GM18861 (cell line): ENCODE measurements around the gene FCAR.
"Not testable (repeated sequence)": the region's sequence is repeated elsewhere in the genome, so short reads cannot be mapped to it uniquely, and the experiment has no call there.

Source experiments
- ATAC-seq: cut with Tn5 transposase; IDR thresholded peaks from one replicate; pipeline ENCODE4 v1.9.1; 2021; ENCODE audit not compliant: unreplicated experiment

FCAR gene

GRCh38 chr19:54873990-54874389, at the start of gene FCAR:
Gene FCAR (plus strand): TSS chr19:54874235. CDS start chr19:54874290, 55 bp downstream.
- no peak for ATAC-seq

- not testable (repeated sequence) for ATAC-seq
Measured at GRCh38 chr19:54824416-54824815, 49.6 kb upstream of the FCAR start.

- ATAC-seq, result not testable (repeated sequence)
Measured at GRCh38 chr19:54825326-54825725, 48.7 kb upstream of the FCAR start.

- ATAC-seq, result not testable (repeated sequence)
Measured at GRCh38 chr19:54828064-54828463, 46.0 kb upstream of the FCAR start.

GRCh38 chr19:54832496-54832895, 41.5 kb upstream of the FCAR start, which contains the start of gene KIR2DS4:
Gene KIR2DS4 (plus strand): TSS chr19:54832676.
- ATAC-seq, result not testable (repeated sequence)

- not testable (repeated sequence) for ATAC-seq
Measured at GRCh38 chr19:54835126-54835525, 38.9 kb upstream of the FCAR start.

GRCh38 chr19:54837522-54837921, 36.5 kb upstream of the FCAR start:
- ATAC-seq, result not testable (repeated sequence)

- not testable (repeated sequence) for ATAC-seq
Measured at GRCh38 chr19:54843171-54843570, 30.9 kb upstream of the FCAR start.

- ATAC-seq, result not testable (repeated sequence)
Measured at GRCh38 chr19:54850061-54850640, 23.9 kb upstream of the FCAR start, which contains the start of gene KIR3DL2. Gene KIR3DL2 (plus strand): TSS chr19:54850443. CDS start chr19:54850476, 33 bp downstream.

GRCh38 chr19:54850930-54851329, 23.1 kb upstream of the FCAR start:
- ATAC-seq, result no peak

- ATAC-seq, result no peak
Measured at GRCh38 chr19:54851353-54851752, 22.7 kb upstream of the FCAR start.

GRCh38 chr19:54855241-54855640, 18.8 kb upstream of the FCAR start:
- not testable (repeated sequence) for ATAC-seq

- ATAC-seq, result not testable (repeated sequence)
Measured at GRCh38 chr19:54858476-54858875, 15.6 kb upstream of the FCAR start.

GRCh38 chr19:54859421-54859820, 14.6 kb upstream of the FCAR start:
- not testable (repeated sequence) for ATAC-seq

- not testable (repeated sequence) for ATAC-seq
Measured at GRCh38 chr19:54863459-54863858, 10.6 kb upstream of the FCAR start.

GRCh38 chr19:54871696-54872095, 2.3 kb upstream of the FCAR start:
- no peak for ATAC-seq

GRCh38 chr19:54875506-54875905, 1.5 kb downstream of the FCAR start:
- ATAC-seq, result no peak

GRCh38 chr19:54877471-54877870, 3.4 kb downstream of the FCAR start:
- ATAC-seq, result no peak

- no peak for ATAC-seq
Measured at GRCh38 chr19:54881884-54882283, 7.8 kb downstream of the FCAR start.

GRCh38 chr19:54882758-54883157, 8.7 kb downstream of the FCAR start:
- no peak for ATAC-seq

- ATAC-seq, result no peak
Measured at GRCh38 chr19:54883228-54883627, 9.2 kb downstream of the FCAR start.

GRCh38 chr19:54888239-54888638, 14.2 kb downstream of the FCAR start:
- no peak for ATAC-seq

GRCh38 chr19:54889566-54889965, 15.5 kb downstream of the FCAR start:
- no peak for ATAC-seq
